ENCODE results near the gene SLC2A9.

The SLC2A9 gene

GRCh38 chr4:10040049-10040892, 19.0 kb upstream of the SLC2A9 start:
- no peak for TF ChIP-seq CTCF (IDR thresholded peaks at IDR 0.05; ENCODE audit: insufficient read depth, low read length, poor library complexity, severe bottlenecking)
- no peak overlapping the region for H3K4me3 ChIP-seq (replicated peaks; ENCODE audit: low read depth, low read length)
- no peak for DNase-seq (ENCODE audit: extremely low read depth, insufficient read length)

GRCh38 chr4:10036807-10037342, 15.6 kb upstream of the SLC2A9 start:
- H3K4me3 ChIP-seq (replicated peaks; ENCODE audit: low read depth, low read length), result no peak overlapping the region
- peaks cover 2% of the 10 kb centered on the region; the same call in 1 of the 2 replicates for H3K27me3 ChIP-seq (replicated peaks; ENCODE audit: control insufficient read depth, insufficient read depth, low read length)
- DNase-seq (ENCODE audit: extremely low read depth, insufficient read length), result no peak
- no peak for TF ChIP-seq CTCF (IDR thresholded peaks at IDR 0.05; ENCODE audit: insufficient read depth, low read length, poor library complexity, severe bottlenecking)
- H3K36me3 ChIP-seq (ENCODE audit: control insufficient read depth, insufficient read depth, low read length), result no peaks in the 10 kb centered on the region

More at GRCh38 chr4:10040049-10040892, 19.0 kb upstream of the SLC2A9 start:
- Histone ChIP-seq H3K36me3 (ENCODE audit: control insufficient read depth, insufficient read depth, low read length) (no peaks in the 10 kb centered on the region), H3K27me3 (replicated peaks; ENCODE audit: control insufficient read depth, insufficient read depth, low read length) (peaks cover 2% of the 10 kb centered on the region; the same call in 1 of the 2 replicates)

- H3K4me3 ChIP-seq (replicated peaks; ENCODE audit: low read depth, low read length), result no peak overlapping the region
- no peak for TF ChIP-seq CTCF (IDR thresholded peaks at IDR 0.05; ENCODE audit: insufficient read depth, low read length, poor library complexity, severe bottlenecking)
- no peaks in the 10 kb centered on the region for H3K36me3 ChIP-seq (ENCODE audit: control insufficient read depth, insufficient read depth, low read length)
- no peak for DNase-seq (ENCODE audit: extremely low read depth, insufficient read length)
- H3K27me3 ChIP-seq (replicated peaks; ENCODE audit: control insufficient read depth, insufficient read depth, low read length), result peaks cover 2% of the 10 kb centered on the region; the same call in 1 of the 2 replicates
These were observed 13.8 kb upstream of the SLC2A9 start for GRCh38 chr4:10035130-10035529.

GRCh38 chr4:10034612-10035104, 13.4 kb upstream of the SLC2A9 start:
- no peak for TF ChIP-seq CTCF (IDR thresholded peaks at IDR 0.05; ENCODE audit: insufficient read depth, low read length, poor library complexity, severe bottlenecking)
- Histone ChIP-seq H3K36me3 (ENCODE audit: control insufficient read depth, insufficient read depth, low read length) (no peaks in the 10 kb centered on the region), H3K27me3 (replicated peaks; ENCODE audit: control insufficient read depth, insufficient read depth, low read length) (no peaks in the 10 kb centered on the region), H3K4me3 (replicated peaks; ENCODE audit: low read depth, low read length) (no peak overlapping the region)
- no peak for DNase-seq (ENCODE audit: extremely low read depth, insufficient read length)

- Histone ChIP-seq H3K27me3 (replicated peaks; ENCODE audit: control insufficient read depth, insufficient read depth, low read length) (no peaks in the 10 kb centered on the region), H3K4me3 (replicated peaks; ENCODE audit: low read depth, low read length) (no peak overlapping the region), H3K36me3 (ENCODE audit: control insufficient read depth, insufficient read depth, low read length) (no peaks in the 10 kb centered on the region)
- DNase-seq (ENCODE audit: extremely low read depth, insufficient read length), result no peak
- no peak for TF ChIP-seq CTCF (IDR thresholded peaks at IDR 0.05; ENCODE audit: insufficient read depth, low read length, poor library complexity, severe bottlenecking)
These were observed 12.8 kb upstream of the SLC2A9 start for GRCh38 chr4:10034136-10034535.
